GM12874 (cell line): ENCODE data around the gene OTUB1.

Source experiments
- TF ChIP-seq, protein P1 (sequence below): IDR thresholded peaks from 2 replicates; pipeline ENCODE4 v1.5.1; 2011; ENCODE audit warnings: low read depth, mild to moderate bottlenecking, control low read depth, low read length, moderate library complexity; ENCODE audit not compliant: insufficient read depth

The OTUB1 gene

DNA sequence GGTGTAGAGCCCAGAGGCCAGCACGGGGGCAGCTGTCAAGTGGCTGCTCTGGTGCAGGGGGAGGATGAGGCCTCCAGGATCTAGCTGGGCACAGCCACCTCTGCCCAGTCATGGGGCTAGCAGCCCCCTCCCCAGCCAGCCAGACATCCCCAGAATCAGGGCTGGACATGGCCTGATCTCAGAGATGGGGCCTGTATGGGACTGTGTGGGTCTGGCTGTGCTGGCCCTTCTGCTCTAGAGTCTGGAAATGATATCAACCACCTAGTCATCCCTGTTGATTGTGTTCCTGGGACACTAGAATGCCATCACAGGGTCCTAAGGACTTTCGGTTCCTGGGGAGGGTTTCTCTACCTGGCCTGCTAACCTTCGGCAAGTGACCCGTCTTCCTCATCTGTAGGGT lies 52.3 kb downstream of the OTUB1 start:
- TF ChIP-seq, protein P1, sequence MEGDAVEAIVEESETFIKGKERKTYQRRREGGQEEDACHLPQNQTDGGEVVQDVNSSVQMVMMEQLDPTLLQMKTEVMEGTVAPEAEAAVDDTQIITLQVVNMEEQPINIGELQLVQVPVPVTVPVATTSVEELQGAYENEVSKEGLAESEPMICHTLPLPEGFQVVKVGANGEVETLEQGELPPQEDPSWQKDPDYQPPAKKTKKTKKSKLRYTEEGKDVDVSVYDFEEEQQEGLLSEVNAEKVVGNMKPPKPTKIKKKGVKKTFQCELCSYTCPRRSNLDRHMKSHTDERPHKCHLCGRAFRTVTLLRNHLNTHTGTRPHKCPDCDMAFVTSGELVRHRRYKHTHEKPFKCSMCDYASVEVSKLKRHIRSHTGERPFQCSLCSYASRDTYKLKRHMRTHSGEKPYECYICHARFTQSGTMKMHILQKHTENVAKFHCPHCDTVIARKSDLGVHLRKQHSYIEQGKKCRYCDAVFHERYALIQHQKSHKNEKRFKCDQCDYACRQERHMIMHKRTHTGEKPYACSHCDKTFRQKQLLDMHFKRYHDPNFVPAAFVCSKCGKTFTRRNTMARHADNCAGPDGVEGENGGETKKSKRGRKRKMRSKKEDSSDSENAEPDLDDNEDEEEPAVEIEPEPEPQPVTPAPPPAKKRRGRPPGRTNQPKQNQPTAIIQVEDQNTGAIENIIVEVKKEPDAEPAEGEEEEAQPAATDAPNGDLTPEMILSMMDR: no peak

DNA sequence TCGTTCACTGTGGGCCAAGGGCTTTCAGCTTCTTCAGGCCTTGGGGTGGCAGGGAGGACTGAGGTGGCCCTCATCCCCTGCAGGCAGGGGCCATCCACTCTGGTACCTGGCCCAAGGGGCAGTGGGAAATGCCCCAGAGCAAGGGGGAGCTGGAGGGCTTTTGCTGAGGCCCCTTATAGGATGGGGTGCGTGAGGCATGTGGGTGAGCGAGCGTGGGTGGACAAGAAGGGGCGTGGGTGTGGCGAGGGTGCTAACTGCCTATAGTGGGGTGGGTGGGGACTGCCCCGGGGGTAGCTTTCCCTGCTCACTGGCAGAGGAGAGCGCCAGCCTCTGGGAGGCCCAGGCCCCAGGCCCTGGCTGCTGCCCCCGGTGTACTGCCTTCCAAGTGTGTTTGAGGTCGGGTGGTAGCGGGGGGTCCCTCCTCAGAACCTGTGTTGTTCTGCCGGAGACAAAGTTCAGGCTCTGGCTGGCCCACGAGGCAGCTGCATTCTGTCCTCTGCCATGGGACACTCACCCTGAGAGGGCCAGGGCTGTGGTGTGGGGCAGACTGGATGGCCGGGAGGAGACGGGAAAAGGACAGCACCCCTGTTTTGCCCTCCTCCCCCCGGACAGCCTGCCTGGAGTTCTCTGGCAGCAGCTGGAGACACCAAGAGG lies 52.9 kb downstream of the OTUB1 start:
- TF ChIP-seq, protein P1: no peak

- TF ChIP-seq, protein P1: peak; percentile 32
Measured at GRCh38 chr11:64040684-64041322, 54.6 kb downstream of the OTUB1 start.

DNA sequence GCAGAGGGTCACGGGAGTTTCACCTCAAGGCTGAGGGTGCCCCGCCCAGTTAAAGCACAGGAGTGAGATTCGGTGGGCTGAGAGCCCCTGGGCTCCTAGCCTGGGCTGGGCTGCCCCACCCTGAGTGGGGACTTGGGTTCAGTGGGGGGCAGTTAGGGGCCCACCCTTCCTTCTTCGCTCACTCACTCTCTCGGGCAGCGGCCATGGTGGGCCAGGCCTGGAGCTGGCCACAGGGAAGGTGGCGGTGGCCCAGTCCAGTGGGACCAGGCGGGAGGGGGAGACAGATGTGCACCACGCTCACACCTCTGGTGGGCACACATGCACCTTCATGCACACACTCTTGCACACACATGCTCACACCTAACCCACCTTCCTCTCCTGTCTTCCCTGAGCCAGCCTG lies 55.6 kb downstream of the OTUB1 start:
- TF ChIP-seq, protein P1: no peak

DNA sequence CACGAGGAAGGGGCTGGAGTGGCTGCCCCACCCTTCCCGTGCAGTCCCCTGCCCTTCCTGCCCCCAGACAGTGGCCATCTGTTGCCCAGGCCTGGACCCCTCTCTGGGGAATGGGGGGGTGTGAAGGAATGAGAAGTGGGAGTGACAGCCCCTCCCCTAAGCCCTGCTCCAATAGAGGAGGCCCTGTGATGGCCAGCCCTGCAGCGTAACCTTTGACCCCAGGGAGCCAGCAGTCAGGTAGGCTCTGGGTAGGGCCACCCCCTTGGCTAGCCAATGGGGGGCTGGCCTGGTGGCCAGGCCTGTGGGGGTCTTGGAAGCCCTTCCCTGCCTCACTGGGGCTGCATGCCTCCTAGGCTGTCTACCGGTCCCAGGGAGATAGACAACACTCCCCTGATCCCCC lies 56.1 kb downstream of the OTUB1 start:
- TF ChIP-seq, protein P1: no peak

- TF ChIP-seq, protein P1: no peak
Measured at GRCh38 chr11:64043545-64043944, 57.3 kb downstream of the OTUB1 start.

- TF ChIP-seq, protein P1: no peak
Measured at GRCh38 chr11:64044730-64045393, 58.6 kb downstream of the OTUB1 start.
